HepG2 (cell line): Measurements from ENCODE around the gene SLC2A11. TPM values are rescaled to one million over a fixed set of nuclear protein-coding genes. Genes with fewer than 3 reads are reported as not detected.
"Not testable (repeated sequence)": the region's sequence is repeated elsewhere in the genome, so short reads cannot be mapped to it uniquely, and the experiment has no call there.

ENCODE experiments used
- BCL6 ChIP-seq: IDR thresholded peaks from 2 replicates; pipeline ENCODE4 v1.6.1; 2016; ENCODE audit warnings: missing genetic modification reagents, missing compliant biosample characterization
- CEBPG ChIP-seq: IDR thresholded peaks from 2 replicates; pipeline ENCODE4 v1.6.1; 2016
- EP300 ChIP-seq, 3 experiments: sonication (generic) in 1 of 3; formaldehyde crosslinking in 1 of 3; IDR thresholded peaks; 2 replicates each; pipeline versions ENCODE4 v1.5.1 to v1.6.1; 2011 to 2020; ENCODE audit warnings: low read depth in 2 of 3, low read length in 2 of 3, borderline replicate concordance in 1 of 3, improper control_type of control experiment in 1 of 3, mild to moderate bottlenecking in 1 of 3, missing genetic modification reagents in 1 of 3, moderate library complexity in 1 of 3
- HNF4A ChIP-seq: sonication (generic); formaldehyde crosslinking; IDR thresholded peaks from 2 replicates; pipeline ENCODE4 v1.4.0; 2020; ENCODE audit warnings: missing genetic modification reagents
- RARA ChIP-seq: IDR thresholded peaks from 2 replicates; pipeline ENCODE4 v1.6.1; 2016; ENCODE audit warnings: missing genetic modification reagents, missing compliant biosample characterization
- SOX5 ChIP-seq: IDR thresholded peaks from 2 replicates; pipeline ENCODE4 v1.6.1; 2016; ENCODE audit warnings: borderline replicate concordance
- ZGPAT ChIP-seq: IDR thresholded peaks from 2 replicates; pipeline ENCODE4 v1.6.1; 2016; ENCODE audit warnings: mild to moderate bottlenecking
- ZMYM2 ChIP-seq: sonication (generic); formaldehyde crosslinking; IDR thresholded peaks from 2 replicates; pipeline ENCODE4 v1.8.0; 2022; ENCODE audit warnings: mild to moderate bottlenecking, missing genetic modification reagents
- ZNF574 ChIP-seq: sonication (generic); formaldehyde crosslinking; IDR thresholded peaks from 2 replicates; pipeline ENCODE4 v1.4.0; 2020; ENCODE audit warnings: missing genetic modification reagents
- ZNF646 ChIP-seq: sonication (generic); formaldehyde crosslinking; IDR thresholded peaks from 2 replicates; pipeline ENCODE4 v1.9.0; 2021; ENCODE audit warnings: mild to moderate bottlenecking, missing genetic modification reagents
- polyA plus RNA-seq, 8 experiments: library from polyadenylated mRNA; depleted of rRNA in 3 of 8; stranded (reverse) in 7 of 8; unstranded in 1 of 8; fragments of >200 nt; fragmentation: Illumina TruSeq in 4 of 8; extraction: Trizol in 4 of 8; gene quantifications; 2 replicates each; pipeline versions ENCODE4 v1.2.1 to v1.2.3, GENCODE V29; 2011 to 2016; ENCODE audit warnings: low read depth in 4 of 8, missing spikeins in 1 of 8, mixed read lengths in 1 of 8; ENCODE audit not compliant: insufficient read depth in 1 of 8
- total RNA-seq, 5 experiments: library from RNA; depleted of rRNA; stranded (reverse); fragments of >200 nt; fragmentation: Illumina TruSeq; extraction: Trizol; gene quantifications; 2 replicates each; pipeline ENCODE4 v1.2.3, GENCODE V29; 2016; ENCODE audit warnings: low read depth in 1 of 5
- TF ChIP-seq, protein P1 (sequence below): IDR thresholded peaks from 2 replicates; pipeline ENCODE4 v1.6.1; 2016; ENCODE audit warnings: low read depth, borderline replicate concordance
- TF ChIP-seq, protein P2 (sequence below): IDR thresholded peaks from 2 replicates; pipeline ENCODE4 v1.4.0; 2020; ENCODE audit warnings: mild to moderate bottlenecking, missing genetic modification reagents

The SLC2A11 gene
- total and polyA plus RNA-seq, 2 of the 13 experiments (the other 11 are each of a cell fraction or from before 2014, with no cell fraction given) = 15.2 to 15.4 TPM

- peak; percentile 87 for TF ChIP-seq ZNF646 (CRISPR knock-in tag)
- TF ChIP-seq ZNF574 (CRISPR knock-in tag) = 0 out of 2 replicates have a peak, but pooled peaks have one; percentile 14
- TF ChIP-seq ZMYM2 (CRISPR knock-in tag) = peak; percentile 73
- TF ChIP-seq RARA (CRISPR knock-in tag) = peak; percentile 82
- TF ChIP-seq EP300 (IDR thresholded peaks at IDR 0.05; ENCODE audit: low read depth in 2 of 2, low read length in 2 of 2) = peak in 1 of 2 experiments; percentile 24; a peak in 1 of 4 replicates
- TF ChIP-seq EP300 (CRISPR knock-in tag; IDR thresholded peaks at IDR 0.05; ENCODE audit: borderline replicate concordance) = not testable (repeated sequence)
- TF ChIP-seq, protein P1, sequence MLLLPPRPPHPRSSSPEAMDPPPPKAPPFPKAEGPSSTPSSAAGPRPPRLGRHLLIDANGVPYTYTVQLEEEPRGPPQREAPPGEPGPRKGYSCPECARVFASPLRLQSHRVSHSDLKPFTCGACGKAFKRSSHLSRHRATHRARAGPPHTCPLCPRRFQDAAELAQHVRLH (CRISPR knock-in tag) = peak; percentile 41; the same call in 1 of the 2 replicates
- TF ChIP-seq HNF4A (CRISPR knock-in tag) = peak; percentile 56
- TF ChIP-seq, protein P2, sequence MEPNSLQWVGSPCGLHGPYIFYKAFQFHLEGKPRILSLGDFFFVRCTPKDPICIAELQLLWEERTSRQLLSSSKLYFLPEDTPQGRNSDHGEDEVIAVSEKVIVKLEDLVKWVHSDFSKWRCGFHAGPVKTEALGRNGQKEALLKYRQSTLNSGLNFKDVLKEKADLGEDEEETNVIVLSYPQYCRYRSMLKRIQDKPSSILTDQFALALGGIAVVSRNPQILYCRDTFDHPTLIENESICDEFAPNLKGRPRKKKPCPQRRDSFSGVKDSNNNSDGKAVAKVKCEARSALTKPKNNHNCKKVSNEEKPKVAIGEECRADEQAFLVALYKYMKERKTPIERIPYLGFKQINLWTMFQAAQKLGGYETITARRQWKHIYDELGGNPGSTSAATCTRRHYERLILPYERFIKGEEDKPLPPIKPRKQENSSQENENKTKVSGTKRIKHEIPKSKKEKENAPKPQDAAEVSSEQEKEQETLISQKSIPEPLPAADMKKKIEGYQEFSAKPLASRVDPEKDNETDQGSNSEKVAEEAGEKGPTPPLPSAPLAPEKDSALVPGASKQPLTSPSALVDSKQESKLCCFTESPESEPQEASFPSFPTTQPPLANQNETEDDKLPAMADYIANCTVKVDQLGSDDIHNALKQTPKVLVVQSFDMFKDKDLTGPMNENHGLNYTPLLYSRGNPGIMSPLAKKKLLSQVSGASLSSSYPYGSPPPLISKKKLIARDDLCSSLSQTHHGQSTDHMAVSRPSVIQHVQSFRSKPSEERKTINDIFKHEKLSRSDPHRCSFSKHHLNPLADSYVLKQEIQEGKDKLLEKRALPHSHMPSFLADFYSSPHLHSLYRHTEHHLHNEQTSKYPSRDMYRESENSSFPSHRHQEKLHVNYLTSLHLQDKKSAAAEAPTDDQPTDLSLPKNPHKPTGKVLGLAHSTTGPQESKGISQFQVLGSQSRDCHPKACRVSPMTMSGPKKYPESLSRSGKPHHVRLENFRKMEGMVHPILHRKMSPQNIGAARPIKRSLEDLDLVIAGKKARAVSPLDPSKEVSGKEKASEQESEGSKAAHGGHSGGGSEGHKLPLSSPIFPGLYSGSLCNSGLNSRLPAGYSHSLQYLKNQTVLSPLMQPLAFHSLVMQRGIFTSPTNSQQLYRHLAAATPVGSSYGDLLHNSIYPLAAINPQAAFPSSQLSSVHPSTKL (CRISPR knock-in tag) = peak; percentile 62
- TF ChIP-seq CEBPG (CRISPR knock-in tag) = 0 out of 2 replicates have a peak, but pooled peaks have one; percentile 25
- peak; percentile 42; the same call in 1 of the 2 replicates for TF ChIP-seq BCL6
- TF ChIP-seq ZGPAT = peak; percentile 32; the same call in 1 of the 2 replicates
- TF ChIP-seq SOX5 (CRISPR knock-in tag) = peak; percentile 47; the same call in 1 of the 2 replicates
These were observed 62.6 kb downstream of the SLC2A11 start (continued) for GRCh38 chr22:23920267-23920611.
